Osteoblast (primary cell): ENCODE results near the gene OR5A1. TPM values are rescaled to one million over a fixed set of nuclear protein-coding genes. Genes with fewer than 3 reads are reported as not detected.

ENCODE experiments used
- DNase-seq: peaks from one replicate; pipeline ENCODE4 v3.0.0; 2011; ENCODE audit warnings: low spot score, mixed read lengths; ENCODE audit not compliant: insufficient read length; ENCODE audit errors: missing footprints
- H2AFZ ChIP-seq: 2 replicates; pipeline ENCODE4 v1.6.0; 2011; ENCODE audit warnings: mild to moderate bottlenecking, low read length
- H3K27ac ChIP-seq: 2 replicates; pipeline ENCODE4 v1.5.1; 2011; ENCODE audit warnings: mild to moderate bottlenecking, low read depth, low read length, moderate library complexity
- H3K27me3 ChIP-seq: 2 replicates; pipeline ENCODE4 v1.6.0; 2012; ENCODE audit warnings: mild to moderate bottlenecking, control low read depth, inconsistent platforms, low read length, moderate library complexity; ENCODE audit not compliant: insufficient read depth
- H3K36me3 ChIP-seq: 2 replicates; pipeline ENCODE4 v1.5.1; 2011; ENCODE audit warnings: mild to moderate bottlenecking, low read length, control low read depth, moderate library complexity; ENCODE audit not compliant: insufficient read depth
- H3K4me1 ChIP-seq: 2 replicates; pipeline ENCODE4 v1.5.1; 2011; ENCODE audit warnings: mild to moderate bottlenecking, low read length, control low read depth, moderate library complexity; ENCODE audit not compliant: insufficient read depth
- H3K4me2 ChIP-seq: 2 replicates; pipeline ENCODE4 v1.6.0; 2011; ENCODE audit warnings: mild to moderate bottlenecking, low read length; ENCODE audit not compliant: insufficient read depth
- H3K4me3 ChIP-seq: fragments of 200-600 bp; sonication (generic); 3 replicates; pipeline ENCODE4 v1.5.1; 2012; ENCODE audit warnings: mild to moderate bottlenecking, low read length, inconsistent platforms; ENCODE audit not compliant: insufficient read depth
- H3K79me2 ChIP-seq: 2 replicates; pipeline ENCODE4 v1.6.0; 2012; ENCODE audit warnings: mild to moderate bottlenecking, low read length, control low read depth, inconsistent platforms; ENCODE audit not compliant: insufficient read depth
- H3K9me3 ChIP-seq: 2 replicates; pipeline ENCODE4 v1.5.1; 2011; ENCODE audit warnings: low read depth, low read length, control low read depth
- H4K20me1 ChIP-seq: 2 replicates; pipeline ENCODE4 v1.6.0; 2012; ENCODE audit warnings: mild to moderate bottlenecking, low read length, control low read depth; ENCODE audit not compliant: insufficient read depth
- CTCF ChIP-seq: IDR thresholded peaks from 2 replicates; pipeline ENCODE4 v1.5.1; 2011; ENCODE audit warnings: mild to moderate bottlenecking, low read depth, low read length, moderate library complexity; ENCODE audit errors: extremely low read depth
- total RNA-seq: library from RNA; depleted of rRNA; stranded (reverse); fragments of >200 nt; gene quantifications from 2 replicates; pipeline ENCODE4 v1.2.3, GENCODE V29; 2012

The OR5A1 gene
- total RNA-seq, 1 donor = not detected

- Histone ChIP-seq H3K4me3 (no peak overlapping the region), H3K27ac (no peak overlapping the region), H2AFZ (no peak overlapping the region), H3K4me1 (no peaks in the 10 kb centered on the region), H3K27me3 (no peaks in the 10 kb centered on the region), H4K20me1 (no peaks in the 10 kb centered on the region), H3K9me3 (no peaks in the 10 kb centered on the region), H3K36me3 (no peaks in the 10 kb centered on the region), H3K4me2 (no peak overlapping the region), H3K79me2 (no peaks in the 10 kb centered on the region)
- no peak for TF ChIP-seq CTCF
- no peak for DNase-seq
Observed at GRCh38 chr11:59479906-59480305, 43.6 kb downstream of the OR5A1 start.

GRCh38 chr11:59480359-59480758, 44.1 kb downstream of the OR5A1 start:
- Histone ChIP-seq H3K4me1 (no peaks in the 10 kb centered on the region), H3K79me2 (no peaks in the 10 kb centered on the region)
- DNase-seq = no peak

More at GRCh38 chr11:59480359-59480758, 44.1 kb downstream of the OR5A1 start:
- TF ChIP-seq CTCF = no peak
- Histone ChIP-seq H3K27ac (no peak overlapping the region), H3K4me2 (no peak overlapping the region), H3K27me3 (no peaks in the 10 kb centered on the region), H4K20me1 (no peaks in the 10 kb centered on the region), H3K9me3 (no peaks in the 10 kb centered on the region), H3K4me3 (no peak overlapping the region), H3K36me3 (no peaks in the 10 kb centered on the region), H2AFZ (no peak overlapping the region)

Other genes with a start within 250 kb of the OR5A1 start
- under 0.01 and 0.36 TPM in 2 replicates for gene MPEG1, start 223.5 kb upstream of the OR5A1 start, total RNA-seq
- gene OR5AN1, start 77.6 kb upstream of the OR5A1 start, total RNA-seq = not detected in 2 replicates
- gene OR5A2, start 10.1 kb upstream of the OR5A1 start, total RNA-seq = not detected in 2 replicates
- not detected in 2 replicates for gene OR4D6, start 20.5 kb downstream of the OR5A1 start, total RNA-seq
- not detected in 2 replicates for gene OR4D10, start 36.8 kb downstream of the OR5A1 start, total RNA-seq
- not detected in 2 replicates for gene OR4D11, start 67.1 kb downstream of the OR5A1 start, total RNA-seq
- gene OR4D9, start 75.1 kb downstream of the OR5A1 start, total RNA-seq = not detected in 2 replicates
- 35.1 and 35.9 TPM in 2 replicates for gene OSBP, start 179.3 kb downstream of the OR5A1 start, total RNA-seq
- 17.7 and 19.5 TPM in 2 replicates for gene PATL1, start 232.6 kb downstream of the OR5A1 start, total RNA-seq